ENCODE results near the gene PRDM16. TPM values are rescaled to one million over a fixed set of nuclear protein-coding genes. Genes with fewer than 3 reads are reported as not detected.
"Not testable (repeated sequence)": the region's sequence is repeated elsewhere in the genome, so short reads cannot be mapped to it uniquely, and the experiment has no call there.

The PRDM16 gene
- total RNA-seq, 4 donors from 2014 or later: 5.9 to 41.7 (median 11.2) TPM

DNA sequence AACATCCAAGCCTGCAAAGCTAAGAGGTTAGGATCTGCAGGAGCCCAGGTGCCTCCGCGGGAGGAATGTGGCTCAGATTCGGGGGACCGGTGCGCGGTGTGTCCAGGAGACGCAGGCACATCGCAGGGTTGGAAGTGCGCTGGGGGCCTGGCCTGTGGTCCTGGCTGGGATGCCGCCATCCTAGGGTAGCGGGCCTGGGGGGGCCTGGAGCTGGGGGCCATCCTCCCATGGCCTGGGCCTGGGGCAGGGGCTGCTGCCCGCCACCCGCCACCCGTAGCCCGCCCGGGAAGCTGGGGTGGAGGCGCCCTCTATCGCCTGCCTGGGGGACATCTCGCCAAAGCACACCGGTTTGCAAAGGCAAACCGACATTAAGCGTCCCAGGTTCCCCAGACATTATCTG, 214.8 kb downstream of the PRDM16 start:
- Histone ChIP-seq H3K4me1 (peaks cover 0 to 34% (median 4%) of the 10 kb centered on the region in 4 donors), H3K36me3 (no peaks in the 10 kb centered on the region), H3K4me3 (no peak overlapping the region), H3K27me3 (peaks cover 0 to 15% of the 10 kb centered on the region in 2 donors), H3K27ac (peak overlapping the region in 2 of 4 donors; percentile 4 to 30), H3K9me3 (no peaks in the 10 kb centered on the region)
- WGBS, 2 donors: 4 to 28% methylated on average over 8 to 22 of the region's 22 CpGs
- DNase-seq (ENCODE audit: low spot score in 2 of 2): peak in 1 of 2 donors; percentile 13
- no peak for TF ChIP-seq POLR2A (IDR thresholded peaks at IDR 0.05)
- no peak for TF ChIP-seq EP300 (IDR thresholded peaks at IDR 0.05)
- TF ChIP-seq, protein P1, sequence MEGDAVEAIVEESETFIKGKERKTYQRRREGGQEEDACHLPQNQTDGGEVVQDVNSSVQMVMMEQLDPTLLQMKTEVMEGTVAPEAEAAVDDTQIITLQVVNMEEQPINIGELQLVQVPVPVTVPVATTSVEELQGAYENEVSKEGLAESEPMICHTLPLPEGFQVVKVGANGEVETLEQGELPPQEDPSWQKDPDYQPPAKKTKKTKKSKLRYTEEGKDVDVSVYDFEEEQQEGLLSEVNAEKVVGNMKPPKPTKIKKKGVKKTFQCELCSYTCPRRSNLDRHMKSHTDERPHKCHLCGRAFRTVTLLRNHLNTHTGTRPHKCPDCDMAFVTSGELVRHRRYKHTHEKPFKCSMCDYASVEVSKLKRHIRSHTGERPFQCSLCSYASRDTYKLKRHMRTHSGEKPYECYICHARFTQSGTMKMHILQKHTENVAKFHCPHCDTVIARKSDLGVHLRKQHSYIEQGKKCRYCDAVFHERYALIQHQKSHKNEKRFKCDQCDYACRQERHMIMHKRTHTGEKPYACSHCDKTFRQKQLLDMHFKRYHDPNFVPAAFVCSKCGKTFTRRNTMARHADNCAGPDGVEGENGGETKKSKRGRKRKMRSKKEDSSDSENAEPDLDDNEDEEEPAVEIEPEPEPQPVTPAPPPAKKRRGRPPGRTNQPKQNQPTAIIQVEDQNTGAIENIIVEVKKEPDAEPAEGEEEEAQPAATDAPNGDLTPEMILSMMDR (IDR thresholded peaks at IDR 0.05): peak; percentile 51 to 82 (median 75)

DNA sequence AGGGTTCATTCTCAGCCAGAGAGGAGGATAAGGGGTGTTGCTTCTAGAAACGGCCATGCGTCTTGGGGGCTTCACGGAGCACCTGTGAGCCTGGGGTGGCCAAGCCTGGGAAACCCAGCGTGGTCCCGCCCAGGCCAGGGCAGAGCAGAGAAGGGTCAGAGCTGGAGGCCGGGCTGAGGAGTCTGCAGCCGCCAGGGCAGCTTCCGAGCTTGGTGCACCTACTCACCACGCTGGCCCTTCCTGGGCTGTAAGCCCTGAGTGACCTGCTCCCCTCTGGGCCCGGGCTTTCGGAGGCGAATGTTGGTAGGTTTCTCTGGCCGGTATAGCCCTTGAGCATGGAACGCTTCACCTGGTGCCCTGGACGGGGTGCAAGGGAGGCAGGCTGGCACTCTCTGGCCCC, 215.7 kb downstream of the PRDM16 start:
- peaks cover 0 to 20% of the 10 kb centered on the region in 2 donors for H3K27me3 ChIP-seq
- TF ChIP-seq EP300 (IDR thresholded peaks at IDR 0.05): no peak
- no peak for TF ChIP-seq POLR2A (IDR thresholded peaks at IDR 0.05)
- TF ChIP-seq, protein P1 (IDR thresholded peaks at IDR 0.05): no peak

DNA sequence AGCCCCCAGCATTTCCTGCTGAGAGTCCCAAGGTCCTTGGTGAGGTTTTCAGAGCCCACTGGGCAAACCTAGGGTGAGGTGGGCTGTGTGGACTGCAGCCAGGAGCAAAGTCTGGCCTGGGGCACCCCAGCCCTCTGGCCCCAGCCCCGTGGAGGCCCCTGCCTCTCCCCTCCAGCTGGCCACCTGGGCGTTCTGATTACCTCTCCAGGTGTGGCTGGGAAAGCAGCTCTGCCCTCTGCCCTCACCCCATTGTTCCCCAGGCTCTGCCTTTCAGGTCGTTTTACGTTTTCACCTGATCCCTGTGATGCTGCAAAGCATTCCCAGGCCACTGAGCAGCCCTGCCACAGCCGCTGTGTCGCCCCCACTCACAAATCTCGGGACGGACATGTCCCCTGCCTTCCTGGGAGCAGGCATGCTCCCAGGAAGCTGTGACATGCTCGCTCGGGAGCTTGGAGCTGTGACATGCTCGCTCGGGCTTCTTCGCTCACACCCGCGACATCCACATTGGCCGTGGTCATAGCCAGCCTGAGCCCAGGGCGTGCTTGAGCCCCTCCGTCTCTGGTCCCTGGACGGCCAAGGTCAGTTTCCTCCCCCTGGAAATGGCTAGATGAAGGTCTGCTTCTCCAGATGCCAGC, 216.2 kb downstream of the PRDM16 start:
- Histone ChIP-seq H3K27me3 (peaks cover 0 to 21% of the 10 kb centered on the region in 2 donors), H3K4me3 (no peak overlapping the region), H3K9me3 (no peaks in the 10 kb centered on the region), H3K27ac (no peak overlapping the region), H3K4me1 (peaks cover 0 to 22% (median 2%) of the 10 kb centered on the region in 4 donors), H3K36me3 (no peaks in the 10 kb centered on the region)
- DNase-seq (ENCODE audit: low spot score in 2 of 2): no peak
- TF ChIP-seq POLR2A (IDR thresholded peaks at IDR 0.05): no peak
- TF ChIP-seq, protein P1 (IDR thresholded peaks at IDR 0.05): no peak
- TF ChIP-seq EP300 (IDR thresholded peaks at IDR 0.05): no peak
- 64 to 65% methylated on average over 17 to 19 of the region's 19 CpGs for WGBS, 2 donors

More for the DNA sequence above, 215.7 kb downstream of the PRDM16 start:
- no peak for DNase-seq (ENCODE audit: low spot score in 2 of 2)
- H3K4me1 ChIP-seq: peaks cover 0 to 26% (median 2%) of the 10 kb centered on the region in 4 donors
- no peak overlapping the region for H3K27ac ChIP-seq
- H3K36me3 ChIP-seq: no peaks in the 10 kb centered on the region
- WGBS, 2 donors: 81 to 89% methylated on average over 10 to 15 of the region's 15 CpGs
- H3K4me3 ChIP-seq: no peak overlapping the region
- no peaks in the 10 kb centered on the region for H3K9me3 ChIP-seq

DNA sequence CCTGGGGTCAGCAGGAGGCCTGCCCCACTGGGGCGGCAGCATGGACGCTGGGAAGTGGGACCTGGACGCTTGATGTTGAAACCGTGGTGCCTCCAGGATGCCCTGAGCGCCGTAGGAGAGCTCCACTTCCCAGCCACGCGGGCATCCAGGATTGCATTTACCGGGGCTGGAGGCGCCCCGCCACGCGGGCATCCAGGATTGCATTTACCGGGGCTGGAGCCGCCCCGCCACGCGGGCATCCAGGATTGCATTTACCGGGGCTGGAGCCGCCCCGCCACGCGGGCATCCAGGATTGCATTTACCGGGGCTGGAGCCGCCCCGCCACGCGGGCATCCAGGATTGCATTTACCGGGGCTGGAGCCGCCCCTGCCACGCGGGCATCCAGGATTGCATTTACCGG, 218.1 kb downstream of the PRDM16 start:
- not testable (repeated sequence) for DNase-seq (ENCODE audit: low spot score in 2 of 2); H3K27ac ChIP-seq; H3K4me3 ChIP-seq; H3K9me3 ChIP-seq; H3K36me3 ChIP-seq
- 96% methylated on average over 23 to 28 of the region's 33 CpGs for whole genome bisulfite sequencing, 2 donors
- peaks cover 0 to 21% of the 10 kb centered on the region in 2 donors for H3K27me3 ChIP-seq
- peaks cover 0 to 23% (median 2%) of the 10 kb centered on the region in 4 donors for H3K4me1 ChIP-seq

DNA sequence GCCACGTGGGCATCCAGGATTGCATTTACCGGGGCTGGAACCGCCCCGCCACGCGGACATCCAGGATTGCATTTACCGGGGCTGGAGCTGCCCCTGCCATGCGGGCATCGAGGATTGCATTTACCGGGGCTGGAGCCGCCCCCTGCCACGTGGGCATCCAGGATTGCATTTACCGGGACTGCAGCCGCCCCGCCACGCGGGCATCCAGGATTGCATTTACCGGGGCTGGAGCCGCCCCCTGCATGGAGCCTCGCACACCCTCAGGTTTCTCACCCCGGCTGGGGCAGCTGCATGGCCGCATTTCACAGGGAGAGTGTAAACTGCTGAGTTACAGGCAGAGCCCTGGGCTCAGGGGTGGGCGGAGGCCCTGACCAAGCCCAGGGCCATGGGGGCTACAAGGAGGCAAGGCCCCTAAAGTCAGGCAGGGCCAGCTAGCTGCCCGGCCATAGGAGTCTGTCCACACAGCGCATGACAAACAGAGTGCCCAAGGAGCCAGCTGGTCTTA, 218.7 kb downstream of the PRDM16 start:
- DNase-seq (ENCODE audit: low spot score in 2 of 2): no peak
- no peaks in the 10 kb centered on the region for H3K36me3 ChIP-seq
- peaks cover 0 to 23% (median 2%) of the 10 kb centered on the region in 4 donors for H3K4me1 ChIP-seq
- no peak overlapping the region for H3K27ac ChIP-seq
- 84 to 94% methylated on average over 4 to 12 of the region's 25 CpGs for whole genome bisulfite sequencing, 2 donors
- H3K27me3 ChIP-seq: peaks cover 0 to 21% of the 10 kb centered on the region in 2 donors
- no peaks in the 10 kb centered on the region for H3K9me3 ChIP-seq
- TF ChIP-seq POLR2A (IDR thresholded peaks at IDR 0.05): no peak
- no peak for TF ChIP-seq EP300 (IDR thresholded peaks at IDR 0.05)
- TF ChIP-seq, protein P1 (IDR thresholded peaks at IDR 0.05): no peak
- H3K4me3 ChIP-seq: no peak overlapping the region
